ENCODE measurements around the gene SYCE1L.
A peak's percentile ranks its signal among the peaks of the same experiment; 100 is the strongest.
"Not testable (repeated sequence)": the region's sequence is repeated elsewhere in the genome, so short reads cannot be mapped to it uniquely, and the experiment has no call there.

The SYCE1L gene, protein sequence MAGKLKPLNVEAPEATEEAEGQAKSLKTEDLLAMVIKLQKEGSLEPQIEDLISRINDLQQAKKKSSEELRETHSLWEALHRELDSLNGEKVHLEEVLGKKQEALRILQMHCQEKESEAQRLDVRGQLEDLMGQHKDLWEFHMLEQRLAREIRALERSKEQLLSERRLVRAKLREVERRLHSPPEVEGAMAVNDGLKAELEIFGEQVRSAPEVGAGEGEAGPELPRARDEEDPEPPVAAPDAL

DNA sequence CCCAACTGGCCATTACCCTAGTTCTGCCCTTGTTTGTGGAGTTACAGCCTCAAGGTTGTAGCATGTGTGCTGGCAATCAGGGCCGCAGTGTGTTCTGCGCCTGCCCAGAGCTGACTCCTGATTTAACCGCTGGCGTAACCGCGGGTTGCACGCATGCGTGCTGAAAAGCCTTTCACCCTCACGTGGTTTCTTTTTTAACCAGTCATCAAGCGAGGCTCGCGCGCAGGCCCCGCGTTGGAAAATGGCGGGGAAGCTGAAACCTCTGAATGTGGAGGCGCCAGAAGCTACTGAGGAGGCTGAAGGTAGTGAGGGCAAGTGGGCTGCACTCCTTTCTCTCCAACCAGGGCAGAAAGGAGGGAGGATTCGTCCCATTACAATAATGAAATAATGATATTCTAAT lies at the start of gene SYCE1L:
TSS of gene SYCE1L (plus strand) at position 198 of the 400 bp plus-strand sequence. CDS start at position 242, 44 bp downstream.
- DNase-seq (ENCODE audit: low spot score) = no peak

DNA sequence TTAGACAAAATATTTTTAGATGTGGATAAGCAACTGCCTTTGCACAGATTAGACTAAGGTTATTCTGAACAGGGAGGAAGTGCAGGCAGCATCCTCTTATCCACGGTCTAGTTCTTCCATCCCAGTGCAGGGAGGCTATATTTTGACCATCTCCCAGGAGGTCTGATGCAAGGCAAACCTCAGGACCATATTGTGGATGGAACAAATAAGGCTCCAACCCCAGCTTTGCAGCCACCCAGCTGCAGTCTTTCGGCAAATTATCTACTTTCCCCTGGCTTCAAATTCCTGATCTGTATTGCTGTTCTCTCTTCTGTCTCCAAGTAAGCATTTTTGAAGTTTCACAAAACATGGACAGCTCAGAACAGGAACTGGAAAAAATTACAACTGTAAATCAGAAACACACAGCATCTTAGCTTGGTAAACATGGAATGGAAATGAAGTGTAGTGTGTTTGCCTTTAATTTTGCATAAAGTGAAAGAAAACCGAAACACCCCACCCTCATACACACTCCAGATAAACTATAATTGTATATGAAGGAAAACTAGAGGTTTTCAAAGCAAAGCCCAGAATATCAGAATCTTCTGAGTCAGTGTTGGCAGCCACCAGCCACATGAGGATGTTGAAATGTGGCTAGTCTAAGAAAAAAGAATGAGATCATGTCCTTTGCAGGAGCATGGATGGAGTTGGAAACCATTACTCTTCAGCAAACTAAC lies 41.7 kb upstream of the SYCE1L start:
- no peak for DNase-seq (ENCODE audit: low spot score)

DNA sequence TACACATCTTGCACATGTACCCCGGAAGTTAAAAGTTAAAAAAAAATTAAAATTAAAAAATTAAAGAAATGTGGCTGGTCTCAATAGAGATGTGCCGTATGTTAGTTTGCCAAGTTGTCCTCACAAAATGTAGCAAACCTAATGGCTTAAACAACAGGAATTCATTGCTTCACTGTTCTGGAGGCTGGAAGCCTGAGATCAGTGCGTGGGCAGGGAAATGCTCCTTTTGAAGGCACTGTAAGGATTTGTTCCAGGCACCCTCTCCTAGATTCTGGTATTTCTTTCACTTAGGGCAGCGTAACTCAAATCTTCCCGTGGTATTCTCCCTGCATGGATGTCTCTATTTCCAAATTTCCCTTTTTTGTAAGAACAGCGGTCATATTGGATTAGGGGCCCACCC lies 40.9 kb upstream of the SYCE1L start:
- DNase-seq (ENCODE audit: low spot score) = no peak

DNA sequence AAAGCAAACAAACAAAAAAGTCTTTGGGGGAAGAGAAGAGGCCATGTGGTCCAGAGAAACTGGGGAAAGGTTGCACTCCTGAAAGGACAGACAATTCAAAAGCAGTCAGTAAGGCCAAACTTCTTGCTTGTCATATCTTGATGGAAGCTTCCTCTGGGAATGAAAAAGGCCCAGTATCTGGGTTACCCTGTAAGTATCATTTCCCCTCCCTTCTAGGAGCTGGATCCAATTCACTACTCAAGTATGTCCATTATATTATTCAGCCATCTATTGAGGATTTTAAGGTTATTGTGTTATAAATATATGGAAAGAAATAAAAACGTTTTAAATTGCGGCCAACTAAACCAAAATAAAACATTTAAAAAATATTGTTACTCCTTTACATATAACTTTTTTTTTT lies 34.2 kb upstream of the SYCE1L start:
- no peak for DNase-seq (ENCODE audit: low spot score)

DNA sequence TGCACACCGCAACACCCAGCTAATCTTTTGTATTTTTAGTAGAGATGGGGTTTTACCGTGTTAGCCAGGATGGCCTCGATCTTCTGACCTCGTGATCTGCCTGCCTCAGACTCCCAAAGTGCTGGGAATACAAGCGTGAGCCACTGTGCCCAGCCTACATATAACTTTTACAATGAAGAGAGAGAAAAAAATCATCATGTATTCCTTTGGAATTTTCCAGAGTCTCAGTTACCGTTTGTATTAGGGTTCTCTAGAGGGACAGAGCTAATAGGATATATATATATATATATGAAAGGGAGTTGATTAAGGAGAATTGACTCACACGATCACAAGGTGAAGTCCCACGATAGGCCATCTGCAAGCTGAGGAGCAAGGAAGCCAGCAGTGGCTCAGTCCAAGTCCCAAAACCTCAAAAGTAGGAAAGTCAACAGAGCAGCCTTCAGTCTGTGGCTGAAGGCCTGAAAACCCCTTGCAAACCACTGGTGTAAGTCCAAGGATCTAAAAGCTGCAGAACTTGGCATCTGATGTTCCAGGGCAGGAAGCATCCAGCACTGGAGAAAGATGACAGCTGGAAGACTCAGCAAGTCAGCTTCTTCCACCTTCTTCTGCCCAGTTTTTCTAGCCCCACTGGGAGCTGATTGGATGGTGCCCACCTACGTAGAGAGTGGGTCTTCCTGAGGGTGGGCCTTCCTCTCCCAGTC lies 33.5 kb upstream of the SYCE1L start:
- not testable (repeated sequence) for DNase-seq (ENCODE audit: low spot score)

DNA sequence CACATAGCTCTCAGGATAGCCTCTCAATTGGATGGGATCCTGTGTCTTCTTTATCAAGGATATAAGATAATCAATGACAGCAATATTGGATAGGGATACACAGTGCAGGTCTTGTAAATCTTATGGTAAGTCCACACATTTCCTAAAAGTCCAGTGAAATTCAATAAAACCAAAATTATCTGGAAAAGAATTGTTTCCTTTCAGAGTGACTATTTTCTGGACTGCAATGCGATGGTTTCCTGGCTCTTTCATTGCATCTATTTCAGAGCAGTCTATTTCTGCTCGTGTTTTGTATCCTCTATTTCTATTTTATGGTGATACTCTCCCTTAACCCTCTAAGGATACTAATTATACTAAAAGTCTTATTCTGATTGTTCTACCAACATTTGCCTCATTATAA lies 32.5 kb upstream of the SYCE1L start:
- no peak for DNase-seq (ENCODE audit: low spot score)

DNA sequence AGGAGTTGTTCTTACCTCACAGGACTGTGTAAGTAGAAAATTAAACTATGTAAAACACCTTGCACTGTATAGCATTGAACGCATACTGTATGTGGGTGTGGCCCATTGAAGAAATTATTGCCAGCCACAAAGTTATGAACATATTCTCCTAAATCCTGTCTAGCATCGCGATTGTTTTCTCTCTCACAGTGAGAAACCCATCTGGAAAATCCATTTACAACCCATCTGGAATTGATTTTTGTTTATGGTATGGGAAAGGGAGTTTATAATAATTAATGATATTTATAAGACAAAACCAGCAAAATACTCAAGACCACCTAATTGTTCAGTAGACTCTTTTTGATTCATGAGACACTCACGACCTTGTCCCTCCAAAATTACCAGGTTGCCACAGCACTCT lies 30.3 kb upstream of the SYCE1L start:
- no peak for DNase-seq (ENCODE audit: low spot score)

DNA sequence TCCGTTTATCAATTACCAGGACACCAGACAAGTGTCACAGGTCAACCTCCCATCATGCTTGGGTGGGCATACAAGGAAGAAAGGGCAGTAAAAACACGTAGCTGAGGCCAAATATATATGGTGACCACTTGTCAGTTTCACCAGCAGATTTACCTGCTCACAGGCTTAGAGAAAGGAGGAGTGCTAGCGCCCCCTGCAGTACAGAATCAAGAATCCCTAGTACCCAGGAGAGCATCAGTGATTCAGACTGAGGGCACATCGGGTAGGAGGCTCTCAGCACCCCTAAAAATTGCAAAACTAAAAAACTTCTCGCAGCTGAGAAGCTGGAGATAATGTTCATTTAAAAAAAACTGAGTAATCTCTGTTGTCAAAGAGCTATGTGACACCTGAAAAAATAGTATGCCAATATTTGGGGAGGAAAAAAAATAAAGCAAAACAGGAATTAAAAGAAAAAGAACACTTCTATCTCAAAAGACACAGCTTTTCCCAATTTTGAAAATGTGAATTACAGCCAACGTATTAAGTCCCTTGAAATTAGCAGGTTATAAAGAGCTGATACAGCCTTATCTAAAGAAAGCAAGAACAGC lies 29.5 kb upstream of the SYCE1L start:
- DNase-seq (ENCODE audit: low spot score) = peak; percentile 13

DNA sequence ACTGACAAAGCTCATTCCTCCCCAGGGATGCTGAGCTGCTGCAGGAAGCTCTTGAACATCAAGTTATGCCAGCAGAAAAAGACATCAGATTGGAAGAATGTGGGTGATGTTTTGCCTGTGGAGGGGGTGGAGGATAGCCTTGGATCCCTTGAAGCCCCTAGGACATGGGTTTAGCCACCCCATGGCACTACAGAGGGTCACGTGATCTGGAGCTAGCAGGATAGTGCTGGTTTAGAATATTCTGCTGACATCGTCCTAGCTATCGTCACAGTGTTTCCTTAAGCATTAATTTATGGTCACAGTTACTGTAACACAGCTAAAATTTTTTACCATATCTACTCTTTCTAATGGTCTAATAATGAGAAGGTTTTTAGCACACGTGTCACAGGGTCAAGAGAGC lies 28.4 kb upstream of the SYCE1L start:
- no peak for DNase-seq (ENCODE audit: low spot score)

DNA sequence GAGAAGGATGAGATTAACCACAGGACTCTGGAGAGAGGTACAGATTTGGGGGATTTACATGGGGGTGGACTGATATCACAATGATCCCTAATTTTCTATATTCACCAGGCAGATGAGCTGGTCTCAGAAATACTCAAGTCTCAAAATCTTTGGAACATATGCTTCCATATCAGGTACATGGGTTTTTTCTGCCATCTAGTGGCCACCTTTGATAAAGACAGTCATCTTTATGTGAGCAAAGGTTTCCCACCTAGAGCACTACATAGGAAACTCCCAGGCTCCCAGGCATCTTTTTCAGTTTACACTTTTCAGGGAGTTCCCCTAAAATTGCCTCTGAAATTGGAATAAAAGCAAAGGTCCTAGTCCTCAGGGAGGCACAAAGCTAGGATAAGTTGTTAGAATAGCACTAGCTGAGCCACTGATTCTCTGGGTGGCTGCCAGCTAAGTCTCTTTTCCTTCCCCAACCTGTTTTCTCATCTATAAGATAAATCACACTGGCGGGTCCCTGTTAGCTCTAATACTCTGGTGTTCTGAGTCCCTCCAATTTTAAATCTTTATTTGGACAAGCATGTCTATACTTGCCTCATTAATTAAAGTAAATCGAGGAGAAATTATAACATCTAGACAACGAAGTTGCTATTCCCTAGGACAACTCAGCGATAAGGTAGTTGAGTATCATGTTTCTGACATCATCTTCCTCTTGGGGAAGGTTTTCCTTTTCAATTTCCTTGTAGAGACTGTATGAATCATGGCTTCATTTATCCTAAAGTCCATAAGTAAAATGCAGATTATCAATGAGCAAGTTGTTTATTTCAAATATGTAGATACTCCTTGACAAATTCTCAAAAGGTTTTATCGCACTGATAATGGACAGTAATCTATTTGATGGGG lies 27.2 kb upstream of the SYCE1L start:
- peak; percentile 64 for DNase-seq (ENCODE audit: low spot score)

DNA sequence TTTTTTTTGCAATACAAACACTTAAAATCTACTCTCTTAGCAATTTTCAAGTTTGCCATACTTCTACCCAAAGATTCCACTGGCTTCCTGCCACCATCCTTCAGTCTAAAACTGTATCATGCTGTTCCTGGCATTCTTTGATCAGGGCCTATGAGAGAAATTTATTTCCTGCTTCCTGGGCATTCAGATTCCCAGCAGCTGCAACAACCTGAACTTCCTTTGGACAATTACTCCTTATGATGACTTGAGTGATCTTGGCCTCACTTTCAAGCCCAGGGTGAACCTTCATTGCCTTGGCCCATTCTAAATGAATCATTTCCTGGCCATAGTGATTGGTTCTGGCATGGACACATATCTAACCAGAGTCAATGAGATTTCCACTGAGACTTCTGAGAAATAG lies 26.3 kb upstream of the SYCE1L start:
- no peak for DNase-seq (ENCODE audit: low spot score)

DNA sequence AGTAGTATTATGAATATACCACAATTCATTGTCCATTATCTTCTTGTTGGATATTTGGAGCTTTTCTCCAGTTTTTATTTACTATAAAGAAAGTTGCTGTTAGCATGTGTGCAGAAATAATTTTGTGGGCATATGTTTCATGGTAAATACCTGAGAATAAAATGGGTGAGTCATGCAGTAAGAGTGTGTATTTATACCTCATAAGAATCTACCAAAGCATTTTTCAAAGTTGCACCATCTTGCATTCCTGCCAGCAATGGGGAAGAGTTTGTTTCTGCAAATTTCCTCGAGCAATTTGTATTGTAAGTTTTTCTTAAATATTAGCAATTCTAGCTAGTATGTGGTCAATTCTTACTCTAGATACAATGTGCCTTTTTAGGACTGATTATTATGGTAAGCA lies 16.1 kb upstream of the SYCE1L start:
- DNase-seq (ENCODE audit: low spot score) = no peak

DNA sequence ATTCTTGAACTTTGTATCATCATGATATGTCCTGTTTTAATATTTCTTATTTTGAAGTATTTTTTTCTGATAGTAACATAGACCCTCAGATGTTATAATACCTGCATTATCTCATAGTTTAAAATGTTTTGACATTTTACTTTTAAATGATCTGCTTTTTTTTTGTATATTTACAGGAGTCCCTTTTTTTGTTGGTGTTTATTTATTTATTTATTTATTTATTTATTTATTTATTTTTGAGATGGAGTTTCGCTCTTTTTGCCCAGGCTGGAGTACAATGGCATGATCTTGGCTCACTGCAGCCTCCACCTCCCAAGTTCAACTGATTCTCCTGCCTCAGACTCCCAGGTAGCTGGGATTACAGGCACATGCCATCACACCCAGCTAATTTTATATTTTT lies 12.9 kb upstream of the SYCE1L start:
- DNase-seq (ENCODE audit: low spot score) = not testable (repeated sequence)

DNA sequence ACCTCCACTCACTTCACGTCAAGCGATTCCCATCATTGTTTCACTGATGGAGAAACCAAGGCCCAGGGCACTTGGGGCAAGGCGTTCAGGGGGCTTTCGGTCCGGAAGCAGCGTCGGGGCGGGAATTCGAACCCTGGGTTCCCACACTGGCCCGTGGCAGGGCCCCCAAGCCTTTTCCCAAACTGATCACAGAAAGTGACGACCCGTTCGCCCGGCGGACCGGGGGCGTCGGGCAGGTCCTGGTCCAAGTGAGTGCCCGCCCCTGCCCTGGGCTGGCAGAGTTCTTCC lies 9.1 kb upstream of the SYCE1L start:
- no peak for DNase-seq (ENCODE audit: low spot score)

DNA sequence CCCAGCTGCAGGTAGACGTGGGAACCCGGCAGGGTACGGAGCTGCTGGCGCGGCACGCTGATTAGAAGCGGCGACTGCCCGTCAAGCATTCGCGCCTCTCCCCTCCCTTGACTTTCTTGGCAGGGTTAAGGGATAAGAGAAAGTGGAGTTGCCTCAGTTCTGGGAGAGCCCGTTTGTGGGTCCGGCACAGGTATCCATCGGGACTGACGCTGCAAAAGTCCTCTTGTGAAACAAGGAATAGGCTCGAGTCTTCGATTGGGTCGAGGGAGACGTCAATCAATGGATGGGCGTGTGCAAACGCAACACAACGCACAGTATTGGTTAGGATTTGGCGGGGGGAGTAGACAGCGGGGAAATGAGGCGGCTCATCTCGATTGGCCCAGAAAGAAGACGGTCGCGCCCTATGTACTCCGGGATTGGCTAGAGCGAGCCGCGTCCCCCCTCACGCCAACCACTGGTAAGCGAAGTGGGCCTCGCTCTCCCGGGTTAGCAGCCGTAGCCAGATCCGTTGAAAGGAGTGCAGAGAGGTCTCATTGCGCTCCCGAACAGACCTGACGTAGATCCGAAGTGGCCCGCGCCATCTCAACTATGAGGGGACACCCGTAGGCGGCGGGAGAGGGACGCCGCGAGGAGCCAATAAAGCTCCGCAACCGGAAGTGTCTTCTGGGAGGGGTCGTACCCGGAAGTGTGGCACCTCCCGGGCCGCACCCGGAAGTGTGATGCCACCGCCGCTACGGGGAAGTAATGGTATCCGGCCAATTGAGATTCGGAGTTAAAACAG lies 8.5 kb upstream of the SYCE1L start, which contains the start of gene MON1B:
TSS of gene MON1B (plus strand) at position 713 of the 781 bp plus-strand sequence. CDS start 296 bp downstream, outside the sequence.
- DNase-seq (ENCODE audit: low spot score) = peak; percentile 99

DNA sequence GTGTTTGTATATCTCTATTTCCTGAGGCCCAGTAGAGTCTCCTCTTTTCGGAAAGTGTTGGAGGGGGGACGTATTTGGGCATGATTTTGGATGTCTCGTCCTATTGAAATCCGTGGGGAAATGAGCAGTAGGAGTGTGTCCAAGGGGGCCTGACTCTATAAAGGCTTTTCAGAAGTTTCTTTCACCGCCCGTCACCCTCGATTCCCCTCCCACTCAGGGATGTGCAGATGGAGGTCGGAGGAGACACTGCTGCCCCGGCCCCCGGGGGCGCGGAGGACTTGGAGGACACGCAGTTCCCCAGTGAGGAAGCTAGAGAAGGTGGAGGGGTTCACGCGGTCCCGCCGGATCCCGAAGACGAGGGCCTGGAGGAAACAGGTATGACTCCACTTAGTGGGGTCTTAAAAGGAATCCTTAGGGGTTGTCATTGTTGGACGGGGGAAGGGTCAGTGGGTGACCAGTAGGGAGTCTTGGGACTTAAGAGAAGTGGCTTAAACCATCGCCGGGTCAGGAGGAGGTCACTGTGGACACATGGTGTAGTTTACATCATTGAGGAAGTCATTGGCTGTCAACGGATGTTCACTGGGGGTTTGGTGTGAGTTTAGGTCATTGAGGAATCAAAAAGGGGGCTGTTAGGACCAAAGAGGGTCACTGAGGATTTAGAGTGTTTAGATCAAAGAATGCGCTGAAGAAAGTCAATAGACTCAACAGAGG lies 7.8 kb upstream of the SYCE1L start:
- DNase-seq (ENCODE audit: low spot score) = no peak

DNA sequence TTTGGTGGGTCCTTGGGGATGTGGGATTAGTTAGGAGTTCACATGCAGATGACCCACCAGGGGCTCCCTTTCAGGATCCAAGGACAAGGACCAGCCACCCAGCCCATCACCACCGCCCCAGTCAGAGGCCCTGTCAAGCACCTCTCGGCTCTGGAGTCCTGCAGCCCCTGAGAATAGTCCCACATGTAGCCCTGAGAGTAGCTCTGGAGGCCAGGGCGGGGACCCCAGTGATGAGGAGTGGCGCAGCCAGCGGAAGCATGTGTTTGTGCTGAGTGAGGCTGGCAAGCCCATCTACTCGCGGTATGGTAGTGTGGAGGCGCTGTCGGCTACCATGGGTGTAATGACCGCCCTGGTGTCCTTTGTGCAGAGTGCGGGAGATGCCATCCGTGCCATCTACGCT lies 5.8 kb upstream of the SYCE1L start:
- DNase-seq (ENCODE audit: low spot score) = no peak

DNA sequence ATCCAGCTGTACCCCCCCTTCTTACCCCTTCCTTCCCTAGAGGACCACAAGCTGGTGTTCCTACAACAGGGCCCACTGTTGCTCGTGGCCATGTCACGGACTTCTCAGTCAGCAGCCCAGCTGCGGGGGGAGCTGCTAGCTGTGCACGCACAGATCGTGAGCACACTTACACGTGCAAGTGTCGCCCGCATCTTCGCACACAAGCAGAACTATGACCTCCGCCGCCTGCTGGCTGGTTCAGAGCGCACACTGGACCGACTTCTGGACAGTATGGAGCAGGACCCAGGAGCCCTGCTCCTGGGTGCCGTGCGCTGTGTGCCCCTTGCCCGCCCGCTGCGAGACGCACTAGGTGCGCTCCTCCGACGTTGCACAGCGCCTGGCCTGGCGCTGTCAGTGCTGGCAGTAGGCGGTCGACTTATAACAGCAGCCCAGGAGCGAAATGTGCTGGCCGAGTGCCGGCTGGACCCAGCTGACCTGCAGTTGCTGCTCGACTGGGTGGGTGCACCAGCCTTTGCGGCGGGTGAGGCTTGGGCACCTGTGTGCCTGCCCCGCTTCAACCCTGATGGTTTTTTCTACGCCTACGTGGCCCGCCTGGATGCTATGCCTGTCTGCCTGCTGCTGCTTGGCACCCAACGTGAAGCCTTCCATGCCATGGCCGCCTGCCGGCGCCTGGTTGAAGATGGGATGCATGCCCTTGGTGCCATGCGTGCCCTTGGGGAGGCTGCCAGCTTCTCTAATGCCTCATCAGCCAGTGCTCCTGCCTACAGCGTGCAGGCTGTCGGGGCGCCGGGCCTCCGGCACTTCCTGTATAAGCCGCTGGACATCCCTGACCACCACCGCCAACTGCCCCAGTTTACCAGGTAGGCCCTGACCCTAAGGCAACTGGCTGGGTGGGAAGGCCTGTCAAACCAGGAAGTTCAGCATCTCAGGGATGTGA lies 4.6 kb upstream of the SYCE1L start:
- no peak for DNase-seq (ENCODE audit: low spot score)

DNA sequence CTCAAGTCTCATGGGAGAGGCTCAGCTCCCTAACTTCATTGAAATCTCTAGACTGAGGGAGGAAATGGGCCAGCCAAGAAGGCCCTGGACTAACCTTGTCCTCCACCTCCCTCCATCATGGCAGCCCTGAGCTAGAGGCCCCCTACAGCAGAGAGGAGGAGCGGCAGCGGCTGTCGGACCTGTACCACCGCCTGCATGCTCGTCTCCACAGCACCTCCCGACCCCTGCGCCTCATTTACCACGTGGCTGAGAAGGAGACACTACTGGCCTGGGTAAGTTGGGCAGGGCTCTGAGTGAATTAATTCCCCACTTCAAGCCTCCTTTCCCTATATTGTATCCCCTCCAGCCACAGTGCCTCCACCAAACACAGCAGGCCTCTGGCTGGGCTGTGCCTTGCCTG lies 3.8 kb upstream of the SYCE1L start:
- DNase-seq (ENCODE audit: low spot score) = no peak
